Ovary (tissue), 3 donors: ENCODE results near the gene ALDOA.

Experiments used
- CTCF ChIP-seq, 3 donors: fragments of 450-650 bp in 2 of 3; fragments of 200-600 bp in 1 of 3; IDR thresholded peaks; one replicate each; pipeline versions ENCODE4 v1.5.1 to v1.8.0; 2016 to 2022; ENCODE audit warnings: antibody characterized with exemption in 3 of 3, mild to moderate bottlenecking in 1 of 3
- EP300 ChIP-seq: sonication (generic); formaldehyde crosslinking; IDR thresholded peaks from one replicate; pipeline ENCODE4 v1.6.1; 2017; ENCODE audit warnings: antibody characterized with exemption
- POLR2A ChIP-seq: fragments of 450-650 bp; IDR thresholded peaks from one replicate; pipeline ENCODE4 v1.6.1; 2017; ENCODE audit warnings: antibody characterized with exemption, mild to moderate bottlenecking, moderate library complexity
- donor health status: DM: no; HTN: no; CAD: no.

GRCh38 chr16:30049871-30050270 is 15.7 kb upstream of the ALDOA start:
- TF ChIP-seq CTCF (IDR thresholded peaks at IDR 0.05): no peak
- no peak for TF ChIP-seq POLR2A
- TF ChIP-seq EP300: no peak
